DND-41 (cell line): Measurements from ENCODE around the gene AK6.

Experiments used
- EZH2 ChIP-seq: IDR thresholded peaks from 3 replicates; pipeline ENCODE4 v1.6.1; 2012; ENCODE audit warnings: borderline replicate concordance, low read depth, mild to moderate bottlenecking, moderate library complexity, low read length, inconsistent platforms; ENCODE audit not compliant: severe bottlenecking
- TF ChIP-seq, protein P1 (sequence below): IDR thresholded peaks from 2 replicates; pipeline ENCODE4 v1.5.1; 2012; ENCODE audit warnings: borderline replicate concordance, low read length, moderate library complexity, mild to moderate bottlenecking; ENCODE audit not compliant: poor library complexity, severe bottlenecking; ENCODE audit errors: extremely low read depth

DNA sequence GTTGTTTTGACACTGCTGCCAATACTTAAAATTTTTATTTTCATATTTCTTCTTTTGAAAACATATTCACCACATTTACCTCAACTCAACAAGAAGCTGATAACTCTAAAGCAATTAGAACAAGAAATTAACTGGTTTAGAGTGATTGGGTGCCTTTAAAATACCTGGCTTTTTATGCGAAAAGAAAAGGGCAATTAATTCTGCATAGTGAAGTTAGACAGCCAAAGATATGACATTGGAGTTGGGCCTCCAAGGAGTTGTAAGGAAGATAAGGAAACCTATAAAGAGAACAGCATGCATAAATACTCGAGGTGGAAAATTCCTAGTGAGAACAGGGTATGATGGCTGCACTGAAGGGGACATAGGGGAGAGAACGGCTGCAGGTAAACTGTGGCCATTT lies 9.6 kb downstream of the AK6 start:
- TF ChIP-seq, protein P1, sequence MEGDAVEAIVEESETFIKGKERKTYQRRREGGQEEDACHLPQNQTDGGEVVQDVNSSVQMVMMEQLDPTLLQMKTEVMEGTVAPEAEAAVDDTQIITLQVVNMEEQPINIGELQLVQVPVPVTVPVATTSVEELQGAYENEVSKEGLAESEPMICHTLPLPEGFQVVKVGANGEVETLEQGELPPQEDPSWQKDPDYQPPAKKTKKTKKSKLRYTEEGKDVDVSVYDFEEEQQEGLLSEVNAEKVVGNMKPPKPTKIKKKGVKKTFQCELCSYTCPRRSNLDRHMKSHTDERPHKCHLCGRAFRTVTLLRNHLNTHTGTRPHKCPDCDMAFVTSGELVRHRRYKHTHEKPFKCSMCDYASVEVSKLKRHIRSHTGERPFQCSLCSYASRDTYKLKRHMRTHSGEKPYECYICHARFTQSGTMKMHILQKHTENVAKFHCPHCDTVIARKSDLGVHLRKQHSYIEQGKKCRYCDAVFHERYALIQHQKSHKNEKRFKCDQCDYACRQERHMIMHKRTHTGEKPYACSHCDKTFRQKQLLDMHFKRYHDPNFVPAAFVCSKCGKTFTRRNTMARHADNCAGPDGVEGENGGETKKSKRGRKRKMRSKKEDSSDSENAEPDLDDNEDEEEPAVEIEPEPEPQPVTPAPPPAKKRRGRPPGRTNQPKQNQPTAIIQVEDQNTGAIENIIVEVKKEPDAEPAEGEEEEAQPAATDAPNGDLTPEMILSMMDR: no peak
- no peak for TF ChIP-seq EZH2
